Measurements from ENCODE around the gene NUMA1.

The NUMA1 gene

GRCh38 chr11:72012897-72013721 lies 67.2 kb downstream of the NUMA1 start:
- no peak overlapping the region for H3K4me3 ChIP-seq (replicated peaks; ENCODE audit: low read depth, low read length)
- no peak for TF ChIP-seq CTCF (IDR thresholded peaks at IDR 0.05; ENCODE audit: low read length, missing control alignments)
- DNase-seq (ENCODE audit: low read depth): peak; percentile 65

GRCh38 chr11:72012091-72012630 lies 68.2 kb downstream of the NUMA1 start:
- H3K4me3 ChIP-seq (replicated peaks; ENCODE audit: low read depth, low read length): no peak overlapping the region
- no peak for TF ChIP-seq CTCF (IDR thresholded peaks at IDR 0.05; ENCODE audit: low read length, missing control alignments)
- no peak for DNase-seq (ENCODE audit: low read depth)

GRCh38 chr11:72010529-72011233 lies 69.7 kb downstream of the NUMA1 start:
- no peak overlapping the region for H3K4me3 ChIP-seq (replicated peaks; ENCODE audit: low read depth, low read length)
- TF ChIP-seq CTCF (IDR thresholded peaks at IDR 0.05; ENCODE audit: low read length, missing control alignments): no peak

GRCh38 chr11:72009156-72009555 lies 71.2 kb downstream of the NUMA1 start:
- no peak for TF ChIP-seq CTCF (IDR thresholded peaks at IDR 0.05; ENCODE audit: low read length, missing control alignments)
- DNase-seq (ENCODE audit: low read depth): no peak
- no peak overlapping the region for H3K4me3 ChIP-seq (replicated peaks; ENCODE audit: low read depth, low read length)

More at GRCh38 chr11:72010529-72011233, 69.7 kb downstream of the NUMA1 start:
- DNase-seq (ENCODE audit: low read depth): no peak

- TF ChIP-seq CTCF (IDR thresholded peaks at IDR 0.05; ENCODE audit: low read length, missing control alignments): no peak
- H3K4me3 ChIP-seq (replicated peaks; ENCODE audit: low read depth, low read length): no peak overlapping the region
- DNase-seq (ENCODE audit: low read depth): no peak
Observed at GRCh38 chr11:72008728-72009127, 71.6 kb downstream of the NUMA1 start.

GRCh38 chr11:72007587-72007986 lies 72.8 kb downstream of the NUMA1 start:
- no peak for DNase-seq (ENCODE audit: low read depth)
- no peak overlapping the region for H3K4me3 ChIP-seq (replicated peaks; ENCODE audit: low read depth, low read length)
- no peak for TF ChIP-seq CTCF (IDR thresholded peaks at IDR 0.05; ENCODE audit: low read length, missing control alignments)

All from fibroblast of pulmonary artery (primary cell).